SKM-1 (cell line): Measurements from ENCODE around the gene MYO3B.

ENCODE experiments used
- DNase-seq: peaks from one replicate; lab custom pipeline; 2025; ENCODE audit not compliant: unreplicated experiment; lab: John Stamatoyannopoulos, UW

Gene MYO3B

GRCh38 chr2:170675701-170676100 is 497.8 kb downstream of the MYO3B start:
- no peak for DNase-seq

GRCh38 chr2:170679607-170680079 is 501.7 kb downstream of the MYO3B start:
- no peak for DNase-seq

GRCh38 chr2:170680172-170680941 is 502.4 kb downstream of the MYO3B start:
- no peak for DNase-seq

DNA sequence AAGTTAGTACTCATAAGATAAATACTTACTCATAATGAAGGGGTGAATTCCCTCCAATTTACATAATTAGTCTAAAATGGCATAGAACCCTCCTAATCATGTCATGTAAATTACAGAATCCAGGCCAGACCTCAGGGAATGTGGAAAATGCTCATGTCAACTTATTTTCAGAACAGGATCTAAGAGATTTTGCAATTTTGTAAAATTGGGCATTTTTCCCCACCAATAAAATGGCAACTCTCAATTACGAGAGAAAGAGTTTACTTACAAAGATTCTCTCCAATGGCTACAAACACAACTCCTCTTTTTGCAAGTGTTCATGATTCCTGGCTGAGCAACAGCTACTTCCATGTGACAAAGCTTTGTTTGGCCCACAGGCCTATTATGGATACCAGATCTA is 503.4 kb downstream of the MYO3B start:
- DNase-seq: no peak

DNA sequence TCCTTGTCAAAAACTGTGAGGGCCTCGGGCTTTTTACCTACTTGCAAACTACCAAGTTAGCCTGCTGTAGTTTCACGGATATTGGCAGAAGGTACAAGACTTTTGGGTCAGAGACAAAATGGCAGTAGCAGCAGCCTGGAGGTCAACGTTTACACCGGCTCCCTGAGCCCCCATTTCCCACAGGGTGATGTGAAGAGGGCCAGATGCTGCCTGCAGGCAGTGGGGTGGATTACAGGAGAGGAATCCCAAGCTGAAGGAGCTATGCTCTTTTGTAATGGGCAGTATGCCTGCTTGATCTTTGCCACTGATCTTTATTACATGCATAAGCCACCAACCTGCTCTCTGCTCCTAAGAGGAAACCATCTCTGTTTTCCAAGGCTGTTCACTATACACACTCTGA is 507.6 kb downstream of the MYO3B start:
- no peak for DNase-seq

GRCh38 chr2:170689481-170689880 is 511.5 kb downstream of the MYO3B start:
- DNase-seq: no peak

- DNase-seq: no peak
Measured at GRCh38 chr2:170690640-170691039, 512.7 kb downstream of the MYO3B start.

GRCh38 chr2:170694316-170694715 is 516.4 kb downstream of the MYO3B start:
- DNase-seq: no peak

DNA sequence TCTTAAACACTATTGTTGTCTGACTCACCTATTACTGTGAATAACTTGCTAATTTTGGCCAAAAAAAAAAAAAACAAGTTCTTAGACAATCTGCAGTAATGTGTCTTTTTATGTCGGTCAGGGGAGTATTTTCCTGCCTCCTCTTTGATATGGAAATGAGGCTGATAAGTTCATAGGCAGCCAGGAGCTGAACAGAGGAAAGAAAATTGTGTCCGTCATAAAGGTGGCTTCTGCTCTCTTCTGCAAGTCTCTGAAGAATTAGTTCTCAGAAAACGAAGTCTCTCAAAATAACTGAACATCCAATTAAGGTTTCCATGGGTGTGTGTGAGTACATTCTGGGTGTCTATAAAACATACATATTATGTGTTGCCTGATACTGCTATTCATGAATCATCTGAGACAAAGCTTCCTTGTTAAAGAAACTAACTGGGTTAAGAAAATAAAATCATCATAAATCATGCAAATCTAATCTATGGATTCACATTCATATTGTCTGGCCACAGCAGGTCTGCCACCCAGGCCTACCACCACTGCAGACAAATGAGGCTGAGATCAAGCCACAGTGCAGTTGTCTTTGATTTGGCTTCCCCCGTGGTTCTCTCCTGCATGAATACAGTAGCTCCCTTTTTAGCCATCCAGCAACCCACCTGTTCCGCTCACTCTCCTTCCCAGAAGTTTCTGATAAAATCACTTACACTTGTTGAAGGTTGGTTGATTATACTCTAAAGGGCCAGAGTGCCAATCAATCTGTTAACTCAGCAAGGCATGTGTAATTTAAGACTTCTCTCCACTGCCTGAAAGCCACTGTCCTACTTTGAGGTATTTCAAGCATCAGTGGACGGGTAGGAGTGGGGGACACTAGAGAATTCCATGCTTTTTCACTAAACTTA is 517.8 kb downstream of the MYO3B start:
- no peak for DNase-seq

- DNase-seq: no peak
Measured at GRCh38 chr2:170696948-170697347, 519.0 kb downstream of the MYO3B start.

- no peak for DNase-seq
Measured at GRCh38 chr2:170701011-170701410, 523.1 kb downstream of the MYO3B start.

DNA sequence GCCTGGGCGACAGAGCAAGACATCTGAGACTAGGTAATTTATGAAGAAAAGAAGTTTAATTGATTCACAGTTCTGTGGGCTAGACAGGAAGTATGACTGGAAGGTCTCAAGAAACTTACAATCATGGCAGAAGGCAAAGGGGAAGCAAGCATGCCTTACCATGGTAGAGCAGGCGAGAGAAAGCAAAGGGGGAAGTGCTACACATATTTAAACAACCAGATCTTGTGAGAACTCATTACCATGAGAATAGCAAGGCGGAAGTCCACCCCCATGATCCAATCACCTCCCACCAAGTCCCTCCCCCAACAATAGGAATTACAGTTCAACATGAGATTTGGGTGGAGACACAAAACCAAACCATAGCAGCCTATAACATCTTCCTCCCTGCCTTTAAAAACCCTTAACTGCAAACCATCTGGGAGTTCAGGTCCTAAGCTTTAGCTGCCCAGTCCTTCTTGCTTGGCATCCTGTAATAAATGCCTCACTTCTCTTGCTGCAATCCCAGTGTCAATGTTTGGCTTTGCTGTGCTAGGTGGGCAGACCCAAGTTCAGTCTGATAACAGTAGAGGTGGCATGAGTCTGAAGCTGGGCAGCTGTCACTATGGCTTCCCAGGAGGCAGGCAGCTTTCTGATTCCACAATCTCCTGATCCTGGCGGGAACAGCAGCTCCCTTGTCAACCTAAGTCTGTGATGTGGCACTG is 526.0 kb downstream of the MYO3B start:
- DNase-seq: no peak
